Adipose tissue (tissue), 3 donors: ENCODE measurements around the gene TSSC4. TPM values are rescaled to one million over a fixed set of nuclear protein-coding genes. Genes with fewer than 3 reads are reported as not detected.
A peak's percentile ranks its signal among the peaks of the same experiment; 100 is the strongest.

Source experiments
- H3K27ac ChIP-seq: one replicate; pipeline ENCODE4 v1.5.1; 2013; ENCODE audit warnings: low read depth, low read length
- WGBS, 3 donors: extraction: QIAGEN DNeasy Blood & Tissue Kit; methylation state at CpG; one replicate each; pipeline ENCODE4 v1.1.7; 2013; 5-methylcytosine and 5-hydroxymethylcytosine counted together
- polyA plus RNA-seq, 3 donors: library from polyadenylated mRNA; stranded (reverse); fragments of 200-250 nt; gene quantifications; one replicate each; pipeline ENCODE4 v1.2.3, GENCODE V29; 2013
- donor health status: healthy with polysubstance abuse.
- donor health status: Bipolar disorder and iron deficiency.
- donor health status: healthy.

The TSSC4 gene
- polyA plus RNA-seq, 3 donors, result 21.0 to 58.0 (median 49.8) TPM

- 72 to 79% (median 77%) methylated on average over 17 of the region's 17 CpGs for WGBS, 3 donors
- H3K27ac ChIP-seq, result no peak overlapping the region
These were observed 33.0 kb upstream of the TSSC4 start for GRCh38 chr11:2367266-2368160.

- WGBS, 3 donors, result 92 to 97% (median 95%) methylated on average over 7 of the region's 7 CpGs
- H3K27ac ChIP-seq, result no peak overlapping the region
These were observed 32.2 kb upstream of the TSSC4 start for GRCh38 chr11:2368178-2368850.

- no peak overlapping the region for H3K27ac ChIP-seq
- WGBS, 3 donors, result 78 to 87% (median 85%) methylated on average over 10 of the region's 10 CpGs
These were observed 31.7 kb upstream of the TSSC4 start for GRCh38 chr11:2368851-2369180.

- H3K27ac ChIP-seq, result no peak overlapping the region
- 79 to 90% (median 82%) methylated on average over 12 of the region's 12 CpGs for WGBS, 3 donors
These were observed 31.2 kb upstream of the TSSC4 start for GRCh38 chr11:2369320-2369719.

- H3K27ac ChIP-seq, result no peak overlapping the region
- WGBS, 3 donors, result 61 to 80% (median 79%) methylated on average over 9 of the region's 9 CpGs
These were observed 30.7 kb upstream of the TSSC4 start for GRCh38 chr11:2369896-2370295.

GRCh38 chr11:2374456-2375201 lies 25.9 kb upstream of the TSSC4 start:
- H3K27ac ChIP-seq, result no peak overlapping the region

GRCh38 chr11:2375341-2375853 lies 25.2 kb upstream of the TSSC4 start:
- WGBS, 3 donors, result 51 to 80% (median 79%) methylated on average over 6 of the region's 6 CpGs

More at GRCh38 chr11:2374456-2375201, 25.9 kb upstream of the TSSC4 start:
- 90 to 96% (median 95%) methylated on average over 15 of the region's 15 CpGs for WGBS, 3 donors

GRCh38 chr11:2375964-2376551 lies 24.5 kb upstream of the TSSC4 start:
- 29 to 95% (median 87%) methylated on average over 16 of the region's 16 CpGs for WGBS, 3 donors
- H3K27ac ChIP-seq, result no peak overlapping the region

More at GRCh38 chr11:2375341-2375853, 25.2 kb upstream of the TSSC4 start:
- no peak overlapping the region for H3K27ac ChIP-seq

- peak within 1 kb of the TSS; percentile 88 for H3K27ac ChIP-seq
- 8 to 20% (median 10%) methylated on average over 18 to 64 of the region's 65 CpGs for WGBS, 3 donors
These were observed 23.6 kb upstream of the TSSC4 start, which contains the start of gene CD81 for GRCh38 chr11:2376751-2377451. Gene CD81 (plus strand): TSS chr11:2377310. CDS start chr11:2377550, 240 bp downstream.

- peak overlapping the region; percentile 88 for H3K27ac ChIP-seq
- WGBS, 3 donors, result 0 to 1% (median 0%) methylated on average over 64 to 88 of the region's 88 CpGs
These were observed 22.8 kb upstream of the TSSC4 start for GRCh38 chr11:2377511-2378443.

GRCh38 chr11:2378527-2379210 lies 21.9 kb upstream of the TSSC4 start:
- H3K27ac ChIP-seq, result peak overlapping the region; percentile 88
- 5 to 21% (median 15%) methylated on average over 23 of the region's 23 CpGs for WGBS, 3 donors

- WGBS, 3 donors, result 51 to 69% (median 57%) methylated on average over 11 of the region's 11 CpGs
- peak overlapping the region; percentile 21 for H3K27ac ChIP-seq
These were observed 20.9 kb upstream of the TSSC4 start for GRCh38 chr11:2379466-2380174.

GRCh38 chr11:2380396-2380795 lies 20.2 kb upstream of the TSSC4 start:
- WGBS, 3 donors, result 58 to 69% (median 66%) methylated on average over 13 of the region's 13 CpGs
- peak overlapping the region; percentile 29 for H3K27ac ChIP-seq

- peak overlapping the region; percentile 29 for H3K27ac ChIP-seq
- whole genome bisulfite sequencing, 3 donors, result 39 to 70% (median 40%) methylated on average over 20 of the region's 20 CpGs
These were observed 19.7 kb upstream of the TSSC4 start for GRCh38 chr11:2380807-2381350.

- WGBS, 3 donors, result 80 to 85% (median 82%) methylated on average over 11 of the region's 11 CpGs
- H3K27ac ChIP-seq, result no peak overlapping the region
These were observed 18.9 kb upstream of the TSSC4 start for GRCh38 chr11:2381494-2382128.
